C4-2B (cell line): ENCODE measurements around the gene TMEM129.

Experiments
- H3K27ac ChIP-seq: fragments of 450-650 bp; 2 replicates; pipeline ENCODE4 v1.5.1; 2017
- CTCF ChIP-seq: fragments of 450-650 bp; conservative IDR thresholded peaks from 2 replicates; pipeline ENCODE4 v1.5.1; 2017; ENCODE audit warnings: mild to moderate bottlenecking
- ZFX ChIP-seq: fragments of 450-650 bp; IDR thresholded peaks from 2 replicates; pipeline ENCODE4 v1.6.1; 2017

Gene TMEM129

GRCh38 chr4:1727117-1728031 lies 6.3 kb upstream of the TMEM129 start:
- peak overlapping the region; percentile 27 for H3K27ac ChIP-seq
- TF ChIP-seq CTCF = no peak

- H3K27ac ChIP-seq = peak overlapping the region; percentile 27; the same call in 1 of the 2 replicates
- no peak for TF ChIP-seq ZFX
- peak; percentile 94 for TF ChIP-seq CTCF
Measured at GRCh38 chr4:1726146-1726934, 5.2 kb upstream of the TMEM129 start.

- H3K27ac ChIP-seq = no peak overlapping the region
- TF ChIP-seq ZFX (no peak), CTCF (no peak)
Measured at GRCh38 chr4:1725521-1725920, 4.4 kb upstream of the TMEM129 start.

- H3K27ac ChIP-seq = peak overlapping the region; percentile 97
- TF ChIP-seq CTCF (no peak), ZFX (no peak)
Measured at GRCh38 chr4:1723131-1723801, 2.1 kb upstream of the TMEM129 start.

- TF ChIP-seq ZFX (no peak), CTCF (no peak; the same call in 1 of the 2 replicates)
- H3K27ac ChIP-seq = peak overlapping the region; percentile 97
Measured at GRCh38 chr4:1722551-1723118, 1.5 kb upstream of the TMEM129 start.

GRCh38 chr4:1721666-1722550 lies 785 bp upstream of the TMEM129 start:
- TF ChIP-seq CTCF (no peak), ZFX (peak; percentile 33; the same call in 1 of the 2 replicates)
- peak overlapping the region; percentile 97 for H3K27ac ChIP-seq
